Uterus (tissue), 4 donors: Measurements from ENCODE around the gene RIOK1. TPM values are rescaled to one million over a fixed set of nuclear protein-coding genes. Genes with fewer than 3 reads are reported as not detected.
"Not testable (repeated sequence)": the region's sequence is repeated elsewhere in the genome, so short reads cannot be mapped to it uniquely, and the experiment has no call there.

Experiments
- DNase-seq, 2 donors: peaks; one replicate each; pipeline ENCODE4 v3.0.0-alpha.2; 2019 to 2020
- H3K27ac ChIP-seq, 2 donors: fragments of 200-600 bp; sonication (generic); 1 replicate in 1 of 2; 2 replicates in 1 of 2; pipeline ENCODE4 v1.5.1; 2016 to 2018
- H3K27me3 ChIP-seq, 2 donors: fragments of 200-600 bp; sonication (generic); one replicate each; pipeline ENCODE4 v1.5.1; 2018 to 2019; ENCODE audit warnings: control low read depth in 1 of 2
- H3K36me3 ChIP-seq, 2 donors: fragments of 200-600 bp; sonication (generic); one replicate each; pipeline ENCODE4 v1.5.1; 2019; ENCODE audit warnings: control low read depth in 1 of 2
- H3K4me1 ChIP-seq, 2 donors: fragments of 200-600 bp; sonication (generic); one replicate each; pipeline ENCODE4 v1.5.1; 2018 to 2019; ENCODE audit warnings: control low read depth in 1 of 2
- H3K4me3 ChIP-seq, 2 donors: fragments of 200-600 bp; sonication (generic); 1 replicate in 1 of 2; 2 replicates in 1 of 2; pipeline ENCODE4 v1.5.1; 2018 to 2019; ENCODE audit warnings: mild to moderate bottlenecking in 1 of 2
- H3K9me3 ChIP-seq, 2 donors: fragments of 200-600 bp; sonication (generic); one replicate each; pipeline ENCODE4 v1.5.1; 2019; ENCODE audit warnings: control low read depth in 1 of 2
- CTCF ChIP-seq, 4 experiments: fragments of 200-600 bp in 2 of 4; fragments of 450-650 bp in 2 of 4; sonication (generic) in 2 of 4; IDR thresholded peaks; one replicate each; pipeline ENCODE4 v1.5.1; 2016 to 2019; ENCODE audit warnings: antibody characterized with exemption in 4 of 4, mild to moderate bottlenecking in 2 of 4, moderate library complexity in 1 of 4
- POLR2A ChIP-seq, 2 donors: fragments of 450-650 bp; IDR thresholded peaks; one replicate each; pipeline ENCODE4 v1.6.1; 2016; ENCODE audit warnings: antibody characterized with exemption in 2 of 2, mild to moderate bottlenecking in 1 of 2, moderate library complexity in 1 of 2
- intact Hi-C: fragments of 100-400 bp; cut with DNase I; formaldehyde crosslinking; loops from one replicate; pipeline ENCODE4 v1.15.1; 2023; ENCODE audit warnings: low total_unique reads
- total RNA-seq, 4 donors: library from RNA; depleted of rRNA in 3 of 4; stranded (reverse); fragments of >200 nt in 3 of 4; gene quantifications; one replicate each; pipeline versions ENCODE4 v1.1.0 to v1.2.4, GENCODE V29; 2014 to 2023
- donor health status: DM: yes; HTN: yes; CAD: no.

The RIOK1 gene
- 10 to 100 TPM; 11.5 to 58.4 (median 22.8) TPM for total RNA-seq

- Histone ChIP-seq H3K27me3 (no peaks in the 10 kb centered on the region), H3K4me3 (peak within 1 kb of the TSS; percentile 78 to 84), H3K9me3 (no peaks in the 10 kb centered on the region), H3K27ac (peak within 1 kb of the TSS; percentile 90 to 92), H3K36me3 (no peaks in the 10 kb centered on the region), H3K4me1 (peaks cover 0 to 12% of the 10 kb centered on the region in 2 donors)
- DNase-seq, result peak; percentile 91 to 92
- peak; percentile 56 to 66 for TF ChIP-seq POLR2A (IDR thresholded peaks at IDR 0.05)
- TF ChIP-seq CTCF (IDR thresholded peaks at IDR 0.05), result peak in 1 of 4 experiments; percentile 9
- intact Hi-C loops, result no loop called here
Measured at GRCh38 chr6:7389451-7390225, at the start of gene RIOK1, which contains the start of gene CAGE1. Gene RIOK1, plus strand, starts transcription at chr6:7389808. Its CDS starts 195 bp downstream, at chr6:7390003. Gene CAGE1, minus strand, starts transcription at chr6:7389742. Its CDS starts 2,569 bp downstream, at chr6:7387173.

- Histone ChIP-seq H3K4me3 (no peak overlapping the region), H3K27ac (no peak overlapping the region), H3K9me3 (no peaks in the 10 kb centered on the region), H3K36me3 (no peaks in the 10 kb centered on the region), H3K27me3 (no peaks in the 10 kb centered on the region), H3K4me1 (no peaks in the 10 kb centered on the region)
- DNase-seq, result no peak
- no peak for TF ChIP-seq CTCF (IDR thresholded peaks at IDR 0.05)
- TF ChIP-seq POLR2A (IDR thresholded peaks at IDR 0.05), result no peak
- intact Hi-C loops, result no loop called here
Measured at GRCh38 chr6:7341271-7341670, 48.3 kb upstream of the RIOK1 start.

DNA sequence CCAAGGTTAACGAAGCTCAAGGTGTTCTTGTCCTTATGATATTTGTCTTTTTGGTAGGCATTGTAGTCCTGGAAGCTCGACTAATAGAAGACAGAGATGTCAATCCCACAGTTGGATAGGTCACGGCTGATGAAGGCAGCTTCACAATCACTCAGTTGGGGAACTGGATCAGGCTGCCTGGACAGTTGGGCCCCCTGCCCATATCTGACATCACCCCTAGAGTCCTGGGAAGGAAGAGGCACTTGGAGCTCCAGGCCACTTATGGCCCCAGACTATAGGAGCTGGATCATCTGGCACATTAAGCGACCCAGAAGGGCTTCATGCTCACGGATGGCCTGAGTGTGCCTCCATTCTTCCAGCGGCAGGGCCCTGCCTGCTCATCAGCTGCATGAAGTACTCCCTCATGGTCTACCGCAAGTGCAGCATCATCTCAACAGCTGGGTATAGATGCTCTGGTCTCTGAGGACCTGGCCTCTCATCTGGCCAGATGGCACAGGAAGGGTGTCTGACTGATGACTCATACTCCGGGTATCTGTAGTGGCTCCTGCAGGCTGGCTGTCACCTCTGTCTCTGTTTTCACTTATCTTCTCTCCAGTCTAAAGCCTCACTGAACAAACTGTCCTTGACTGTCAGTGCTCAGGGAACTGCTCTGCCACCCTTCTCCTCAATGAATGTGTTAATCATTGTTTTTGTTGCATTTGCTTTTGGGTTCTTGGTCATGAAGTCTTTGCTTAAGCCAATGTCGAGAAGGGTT, 47.4 kb upstream of the RIOK1 start:
- Histone ChIP-seq H3K36me3 (no peaks in the 10 kb centered on the region), H3K27ac (no peak overlapping the region), H3K27me3 (no peaks in the 10 kb centered on the region), H3K4me3 (no peak overlapping the region), H3K9me3 (no peaks in the 10 kb centered on the region), H3K4me1 (no peaks in the 10 kb centered on the region)
- intact Hi-C loops, result no loop called here
- TF ChIP-seq POLR2A (IDR thresholded peaks at IDR 0.05) (no peak), CTCF (IDR thresholded peaks at IDR 0.05) (no peak)
- no peak for DNase-seq

GRCh38 chr6:7343546-7344475, 45.8 kb upstream of the RIOK1 start:
- TF ChIP-seq POLR2A (IDR thresholded peaks at IDR 0.05), result no peak
- intact Hi-C loops, result no loop called here
- no peak overlapping the region for H3K27ac ChIP-seq
- no peaks in the 10 kb centered on the region for H3K27me3 ChIP-seq
- no peaks in the 10 kb centered on the region for H3K4me1 ChIP-seq
- no peaks in the 10 kb centered on the region for H3K9me3 ChIP-seq
- no peak for DNase-seq
- no peaks in the 10 kb centered on the region for H3K36me3 ChIP-seq
- H3K4me3 ChIP-seq, result no peak overlapping the region

DNA sequence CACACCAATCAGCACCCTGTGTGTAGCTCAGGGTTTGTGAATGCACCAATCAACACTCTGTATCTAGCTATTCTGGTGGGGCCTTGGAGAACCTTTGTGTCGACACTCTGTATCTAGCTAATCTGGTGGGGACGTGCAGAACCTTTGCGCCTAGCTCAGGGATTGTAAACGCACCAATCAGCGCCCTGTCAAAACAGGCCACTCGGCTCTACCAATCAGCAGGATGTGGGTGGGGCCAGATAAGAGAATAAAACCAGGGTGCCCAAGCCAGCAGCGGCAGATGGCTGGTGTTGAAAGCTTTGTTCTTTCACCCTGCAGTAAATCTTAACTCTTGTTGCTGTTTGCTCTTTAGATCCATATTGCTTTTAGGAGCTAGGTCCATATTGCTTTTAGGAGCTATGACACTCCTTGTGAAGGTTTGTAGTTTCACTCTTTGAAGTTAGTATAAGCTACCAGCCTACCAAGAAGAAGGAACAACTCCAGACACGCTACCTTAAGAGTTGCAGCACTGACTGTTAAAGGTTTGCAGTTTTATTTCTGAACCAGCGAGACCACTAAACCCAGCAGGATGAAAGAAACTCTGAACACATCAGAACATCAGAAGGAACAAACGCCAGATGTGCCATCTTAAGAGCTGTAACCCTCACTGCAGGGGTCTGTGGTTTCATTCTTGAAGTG, 44.7 kb upstream of the RIOK1 start:
- intact Hi-C loops, result not testable (repeated sequence)

GRCh38 chr6:7347551-7347997, 42.0 kb upstream of the RIOK1 start:
- H3K27me3 ChIP-seq, DNase-seq, intact Hi-C loops, H3K36me3 ChIP-seq, H3K4me3 ChIP-seq, H3K9me3 ChIP-seq, H3K27ac ChIP-seq, H3K4me1 ChIP-seq: not testable (repeated sequence)

More for the DNA sequence above, 44.7 kb upstream of the RIOK1 start:
- H3K27me3 ChIP-seq, H3K4me3 ChIP-seq, DNase-seq, H3K4me1 ChIP-seq, H3K27ac ChIP-seq, H3K36me3 ChIP-seq, H3K9me3 ChIP-seq: not testable (repeated sequence)

GRCh38 chr6:7350591-7350990, 39.0 kb upstream of the RIOK1 start:
- DNase-seq, H3K27me3 ChIP-seq, H3K36me3 ChIP-seq, H3K4me3 ChIP-seq, H3K27ac ChIP-seq, H3K9me3 ChIP-seq, H3K4me1 ChIP-seq, intact Hi-C loops: not testable (repeated sequence)

- DNase-seq, H3K4me3 ChIP-seq, H3K27ac ChIP-seq, intact Hi-C loops, H3K27me3 ChIP-seq, H3K4me1 ChIP-seq, H3K36me3 ChIP-seq, H3K9me3 ChIP-seq: not testable (repeated sequence)
Measured at GRCh38 chr6:7351916-7352315, 37.7 kb upstream of the RIOK1 start.
